NCI-H1105 treated with DMSO at 0.1 percent for 48 hours (cell line): ENCODE measurements around the gene PAQR3.
A peak's percentile ranks its signal among the peaks of the same experiment; 100 is the strongest.

ENCODE experiments used
- DNase-seq: peaks from one replicate; lab custom pipeline; 2025; lab: John Stamatoyannopoulos, UW

Gene PAQR3, protein sequence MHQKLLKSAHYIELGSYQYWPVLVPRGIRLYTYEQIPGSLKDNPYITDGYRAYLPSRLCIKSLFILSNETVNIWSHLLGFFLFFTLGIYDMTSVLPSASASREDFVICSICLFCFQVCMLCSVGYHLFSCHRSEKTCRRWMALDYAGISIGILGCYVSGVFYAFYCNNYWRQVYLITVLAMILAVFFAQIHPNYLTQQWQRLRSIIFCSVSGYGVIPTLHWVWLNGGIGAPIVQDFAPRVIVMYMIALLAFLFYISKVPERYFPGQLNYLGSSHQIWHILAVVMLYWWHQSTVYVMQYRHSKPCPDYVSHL

GRCh38 chr4:78938868-78939666, at the start of gene PAQR3:
Gene PAQR3 (minus strand): TSS chr4:78939438. CDS start chr4:78939224, 214 bp downstream.
- peak; percentile 71 for DNase-seq

GRCh38 chr4:78987683-78988082, 48.4 kb upstream of the PAQR3 start:
- DNase-seq, result no peak

DNA sequence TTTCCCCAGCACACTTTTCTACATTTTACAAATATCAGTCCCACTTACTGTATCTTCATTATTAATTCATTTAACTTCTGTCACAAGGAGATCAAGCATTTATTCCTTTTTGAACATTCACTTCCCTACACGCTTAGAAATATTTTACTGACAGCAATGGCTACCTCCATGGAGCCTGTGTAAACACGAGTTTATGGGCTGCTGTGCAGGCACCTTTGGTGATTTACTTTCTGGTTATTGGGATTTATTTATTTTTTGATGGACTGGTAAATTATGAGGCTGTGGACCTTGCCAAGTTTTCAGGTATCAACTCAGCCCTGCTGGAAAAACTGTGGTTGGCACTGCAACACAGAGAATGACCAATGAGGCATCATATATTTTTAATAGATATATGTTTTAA, 45.4 kb upstream of the PAQR3 start:
- peak; percentile 5 for DNase-seq

DNA sequence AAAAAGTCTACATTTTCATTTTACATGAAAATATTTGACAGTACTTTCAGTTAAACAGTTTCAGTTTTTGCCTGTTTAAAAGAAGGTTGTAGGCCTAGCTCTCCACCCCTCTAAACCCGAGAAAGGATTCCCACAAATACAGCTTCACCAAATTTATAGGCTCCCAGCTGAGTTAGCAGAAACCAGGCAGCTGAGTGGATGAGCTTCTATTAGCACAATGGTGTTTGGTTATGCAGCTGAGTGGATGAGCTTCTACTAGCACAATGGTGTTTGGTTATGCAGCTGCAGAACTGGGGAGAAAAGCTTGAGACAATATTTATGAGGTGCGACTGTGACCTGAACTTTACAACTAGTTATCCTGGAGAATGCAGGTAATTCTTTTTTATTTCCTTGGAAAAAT, 36.6 kb upstream of the PAQR3 start:
- no peak for DNase-seq

- DNase-seq, result no peak
These were observed 32.5 kb upstream of the PAQR3 start for GRCh38 chr4:78971776-78972175.

DNA sequence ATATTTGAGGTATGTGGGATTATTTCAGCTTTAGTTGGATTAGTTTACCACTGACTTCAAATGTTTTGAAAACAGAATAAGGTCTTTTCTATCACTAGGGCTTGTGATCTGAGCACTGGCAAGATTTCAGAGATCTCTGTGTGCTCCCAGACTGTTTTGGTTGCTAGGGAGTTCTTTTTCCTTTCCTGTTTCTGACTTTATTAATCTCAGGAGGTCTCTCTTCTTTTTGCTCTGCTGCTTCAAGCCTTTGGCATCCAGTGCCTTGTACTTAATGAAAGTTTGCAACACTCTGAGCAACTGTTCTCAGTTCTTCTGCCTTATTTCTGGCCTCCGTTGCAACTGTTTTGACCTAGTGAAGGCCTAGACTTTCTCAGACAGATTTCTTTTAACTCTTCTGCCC, 32.1 kb upstream of the PAQR3 start:
- DNase-seq, result no peak

DNA sequence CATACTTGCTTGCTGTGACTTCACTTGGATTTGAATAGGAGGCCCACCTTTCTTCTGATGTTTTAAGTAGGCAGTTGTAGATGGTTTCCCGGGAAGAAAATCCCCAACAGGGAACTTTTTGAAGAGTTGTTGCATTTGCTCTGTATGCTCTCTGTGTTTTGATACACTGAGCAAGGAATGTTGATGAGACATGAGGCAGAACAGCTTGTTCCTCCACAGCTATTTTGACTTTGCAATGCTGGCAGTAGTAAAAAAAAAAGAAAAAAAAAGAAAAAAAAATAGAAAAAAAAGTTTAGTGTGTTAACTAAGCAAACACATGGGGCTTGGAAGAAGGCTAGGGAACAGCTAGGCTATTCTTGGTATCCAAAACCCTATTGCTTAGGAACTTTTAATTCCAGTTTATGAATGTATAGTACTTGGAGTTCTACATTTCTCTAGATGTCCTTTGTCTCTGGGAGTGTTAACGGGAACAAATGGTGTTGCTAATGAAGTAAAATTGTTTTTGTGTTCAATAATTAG, 23.4 kb upstream of the PAQR3 start:
- DNase-seq, result no peak

DNA sequence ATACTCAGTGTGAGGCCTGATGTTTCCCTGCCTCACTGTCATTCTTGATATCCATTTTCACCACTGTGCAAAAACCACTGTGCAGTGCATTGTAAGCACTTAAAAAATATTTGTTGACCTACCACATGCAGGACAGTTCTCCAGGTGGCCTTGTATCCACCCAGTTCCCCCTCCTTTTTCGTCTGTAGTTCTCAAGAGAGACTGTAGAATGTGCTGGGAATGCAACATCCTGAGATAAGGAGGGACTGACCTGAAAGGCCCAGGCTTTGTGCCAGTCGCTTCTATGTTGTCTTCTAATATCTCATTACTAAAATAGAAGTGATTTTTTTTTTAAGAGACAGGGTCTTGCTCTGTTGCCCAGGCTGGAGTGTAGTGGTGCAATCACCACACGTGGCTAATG, 21.7 kb upstream of the PAQR3 start:
- no peak for DNase-seq

DNA sequence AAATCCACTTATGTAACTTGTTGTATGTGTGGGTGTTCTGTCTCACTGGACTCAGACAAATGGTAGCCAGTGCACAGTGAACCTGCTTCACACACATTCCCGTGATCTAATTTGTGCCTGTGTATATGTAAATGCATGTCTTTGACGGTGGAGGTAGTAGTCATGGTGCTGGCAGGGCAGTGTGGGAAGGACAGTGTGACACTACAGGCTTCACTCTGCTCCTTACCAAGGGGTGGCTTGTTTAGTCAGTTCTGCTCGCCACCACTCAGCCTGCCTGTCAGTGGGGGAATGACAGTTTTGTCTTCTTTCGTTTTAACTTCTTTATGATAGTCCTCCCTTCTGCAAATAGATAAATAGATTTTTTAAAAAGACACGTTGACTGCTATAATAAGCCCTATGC, 17.7 kb upstream of the PAQR3 start:
- DNase-seq, result no peak

GRCh38 chr4:78953769-78954666, 14.8 kb upstream of the PAQR3 start:
- peak; percentile 25 for DNase-seq

GRCh38 chr4:78953231-78953630, 14.0 kb upstream of the PAQR3 start:
- DNase-seq, result no peak

- DNase-seq, result peak; percentile 51
These were observed 12.7 kb upstream of the PAQR3 start for GRCh38 chr4:78951862-78952472.

GRCh38 chr4:78949735-78950134, 10.5 kb upstream of the PAQR3 start:
- DNase-seq, result no peak

DNA sequence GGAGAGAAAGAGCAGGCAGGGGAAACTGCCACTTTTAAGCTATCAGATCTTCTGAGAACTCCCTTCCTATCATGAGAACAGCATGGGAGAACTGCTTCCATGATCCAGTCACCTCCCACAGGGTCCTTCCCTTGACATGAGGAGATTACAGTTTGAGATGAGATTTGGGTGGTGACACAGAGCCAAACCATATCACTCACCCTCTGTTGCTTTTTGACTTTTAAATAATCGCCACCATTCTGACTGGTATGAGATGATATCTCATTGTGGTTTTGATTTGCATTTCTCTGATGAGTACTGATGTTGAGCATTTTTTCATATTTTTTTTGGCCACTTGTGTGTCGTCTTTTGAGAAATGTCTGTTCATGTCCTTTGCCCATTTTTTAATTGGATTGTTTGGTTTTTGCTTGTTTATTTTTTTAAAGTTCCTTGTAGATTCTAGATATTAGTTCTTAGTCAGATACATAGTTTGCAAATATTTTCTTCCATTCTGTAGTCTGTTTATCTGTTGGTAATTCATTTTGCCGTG, 6.5 kb upstream of the PAQR3 start:
- DNase-seq, result no peak

- no peak for DNase-seq
These were observed 5.1 kb upstream of the PAQR3 start for GRCh38 chr4:78944381-78944780.

DNA sequence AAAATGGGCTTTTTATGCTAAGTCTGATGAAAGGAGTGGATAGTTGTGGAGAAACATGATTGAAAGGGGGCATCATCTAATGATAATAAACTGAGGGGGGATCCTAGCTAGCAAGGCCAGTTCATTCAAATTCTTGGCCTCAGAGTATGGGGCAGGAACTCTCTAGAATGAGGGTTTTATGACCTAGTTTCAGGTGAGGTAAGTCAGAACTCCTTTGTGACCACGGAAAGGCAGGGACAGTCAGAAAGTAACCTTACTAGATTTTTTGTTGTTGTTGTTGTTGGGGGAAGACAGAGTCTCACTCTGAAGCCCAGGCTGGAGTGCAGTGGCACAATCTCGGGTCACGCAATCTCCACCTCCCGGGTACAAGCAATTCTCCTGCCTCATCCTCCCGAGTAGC, 1.5 kb upstream of the PAQR3 start:
- no peak for DNase-seq

DNA sequence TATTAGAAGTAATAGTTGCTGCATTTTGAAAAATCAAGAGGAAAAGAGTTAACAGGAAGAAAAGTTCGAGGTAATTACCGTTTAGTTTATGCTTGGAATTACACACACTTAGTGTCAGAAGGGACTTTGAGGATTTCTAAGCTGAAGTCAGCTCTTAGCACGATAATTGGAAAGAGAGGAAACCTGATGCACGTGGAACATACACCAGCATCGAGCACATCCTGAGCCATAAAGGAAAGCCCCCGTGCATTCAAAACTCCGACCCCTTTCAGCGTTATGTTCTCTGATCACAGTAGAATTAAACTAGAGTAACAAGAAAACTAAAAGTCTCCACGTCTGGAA, 400 bp upstream of the PAQR3 start:
- DNase-seq, result peak; percentile 34

DNA sequence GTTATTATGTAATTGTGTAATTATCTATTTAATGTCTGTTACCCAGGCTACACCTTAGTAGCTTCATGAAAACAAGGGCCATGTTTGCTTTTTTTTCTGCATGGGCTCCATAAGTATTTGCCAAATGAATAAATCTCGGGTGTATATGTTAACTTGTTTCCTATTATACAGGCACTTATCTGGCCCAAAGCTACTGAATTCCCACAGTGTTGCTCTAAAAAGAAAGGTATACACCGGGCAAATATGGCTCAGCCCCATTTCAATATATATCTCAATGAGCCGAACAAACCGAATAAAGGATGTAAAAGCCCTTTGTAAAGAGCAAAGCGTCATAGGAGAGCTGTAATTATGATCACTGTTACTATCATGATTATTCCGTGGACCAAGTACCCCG, 767 bp downstream of the PAQR3 start:
- DNase-seq, result peak; percentile 44

- DNase-seq, result no peak
These were observed 1.4 kb downstream of the PAQR3 start for GRCh38 chr4:78937837-78938236.

DNA sequence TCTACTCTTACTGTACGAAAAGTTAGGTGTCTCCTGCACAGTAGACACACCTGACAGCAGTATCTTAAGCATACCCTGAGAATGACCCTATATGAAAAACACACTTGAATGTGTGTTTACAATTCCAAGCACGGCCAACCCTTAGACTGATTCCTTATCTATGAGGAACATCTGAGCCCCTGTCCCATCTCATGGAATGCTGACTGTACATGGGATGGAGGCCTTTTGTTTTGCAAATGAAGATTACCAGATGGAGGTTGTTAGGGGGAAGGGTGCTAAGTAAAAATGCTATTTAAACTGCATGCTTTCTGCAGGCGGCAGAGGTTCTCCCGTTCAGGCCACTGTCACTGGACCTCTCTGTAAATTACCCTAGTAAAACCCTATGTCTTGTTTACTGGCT, 2.2 kb downstream of the PAQR3 start:
- DNase-seq, result no peak

GRCh38 chr4:78930016-78930629, 9.1 kb downstream of the PAQR3 start:
- no peak for DNase-seq
